ENCODE measurements around the gene KRT7. TPM values are rescaled to one million over a fixed set of nuclear protein-coding genes. Genes with fewer than 3 reads are reported as not detected.
A peak's percentile ranks its signal among the peaks of the same experiment; 100 is the strongest.

KRT7 gene
- total and polyA plus RNA-seq, 9 of the 15 experiments (the other 6 are each of a cell fraction or from before 2014, with no cell fraction given), result 1.4 TPM; not detected in 8

- TF ChIP-seq ZBTB11 (CRISPR knock-in tag; IDR thresholded peaks at IDR 0.05), result peak in 1 of 3 experiments; percentile 18; a peak in 1 of 6 replicates
- TF ChIP-seq, protein P1, sequence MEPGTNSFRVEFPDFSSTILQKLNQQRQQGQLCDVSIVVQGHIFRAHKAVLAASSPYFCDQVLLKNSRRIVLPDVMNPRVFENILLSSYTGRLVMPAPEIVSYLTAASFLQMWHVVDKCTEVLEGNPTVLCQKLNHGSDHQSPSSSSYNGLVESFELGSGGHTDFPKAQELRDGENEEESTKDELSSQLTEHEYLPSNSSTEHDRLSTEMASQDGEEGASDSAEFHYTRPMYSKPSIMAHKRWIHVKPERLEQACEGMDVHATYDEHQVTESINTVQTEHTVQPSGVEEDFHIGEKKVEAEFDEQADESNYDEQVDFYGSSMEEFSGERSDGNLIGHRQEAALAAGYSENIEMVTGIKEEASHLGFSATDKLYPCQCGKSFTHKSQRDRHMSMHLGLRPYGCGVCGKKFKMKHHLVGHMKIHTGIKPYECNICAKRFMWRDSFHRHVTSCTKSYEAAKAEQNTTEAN (CRISPR knock-in tag; IDR thresholded peaks at IDR 0.05), result 0 out of 2 replicates have a peak, but pooled peaks have one; percentile 36
- no peak for TF ChIP-seq COPS2 (conservative IDR thresholded peaks at IDR 0.05)
- no peak for TF ChIP-seq CBX8 (IDR thresholded peaks at IDR 0.05; ENCODE audit: borderline replicate concordance, extremely low read depth, low read depth, low read length, poor library complexity, severe bottlenecking)
- TF ChIP-seq ZNF407 (IDR thresholded peaks at IDR 0.05; ENCODE audit: low read depth), result no peak
- TF ChIP-seq, protein P2, sequence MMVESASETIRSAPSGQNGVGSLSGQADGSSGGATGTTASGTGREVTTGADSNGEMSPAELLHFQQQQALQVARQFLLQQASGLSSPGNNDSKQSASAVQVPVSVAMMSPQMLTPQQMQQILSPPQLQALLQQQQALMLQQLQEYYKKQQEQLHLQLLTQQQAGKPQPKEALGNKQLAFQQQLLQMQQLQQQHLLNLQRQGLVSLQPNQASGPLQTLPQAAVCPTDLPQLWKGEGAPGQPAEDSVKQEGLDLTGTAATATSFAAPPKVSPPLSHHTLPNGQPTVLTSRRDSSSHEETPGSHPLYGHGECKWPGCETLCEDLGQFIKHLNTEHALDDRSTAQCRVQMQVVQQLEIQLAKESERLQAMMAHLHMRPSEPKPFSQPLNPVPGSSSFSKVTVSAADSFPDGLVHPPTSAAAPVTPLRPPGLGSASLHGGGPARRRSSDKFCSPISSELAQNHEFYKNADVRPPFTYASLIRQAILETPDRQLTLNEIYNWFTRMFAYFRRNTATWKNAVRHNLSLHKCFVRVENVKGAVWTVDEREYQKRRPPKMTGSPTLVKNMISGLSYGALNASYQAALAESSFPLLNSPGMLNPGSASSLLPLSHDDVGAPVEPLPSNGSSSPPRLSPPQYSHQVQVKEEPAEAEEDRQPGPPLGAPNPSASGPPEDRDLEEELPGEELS (CRISPR knock-in tag; IDR thresholded peaks at IDR 0.05; ENCODE audit: borderline replicate concordance), result no peak
Measured at GRCh38 chr12:52203079-52203921, 29.7 kb upstream of the KRT7 start (continued).

All from K562 (cell line).